Activated B cell treated with CpG ODN at 0.5 μM for 24 hours (primary cell): ENCODE data around the gene ADGRF1. TPM values are rescaled to one million over a fixed set of nuclear protein-coding genes. Genes with fewer than 3 reads are reported as not detected.

Source experiments
- ATAC-seq: fragments of 200-7000 bp; cut with Tn5 transposase; one replicate; pipeline ENCODE4 v1.10.0; 2021; ENCODE audit warnings: low read depth, mild to moderate bottlenecking, moderate library complexity
- CTCF ChIA-PET: fragments of 350-600 bp; sonication (Branson Sonifier 250); formaldehyde crosslinking; loops from one replicate; lab custom pipeline; 2021; ENCODE audit warnings: antibody characterized with exemption; lab: Charles Lee
- POLR2A ChIA-PET: fragments of 350-600 bp; sonication (Branson Sonifier 250); formaldehyde crosslinking; loops from one replicate; lab custom pipeline; 2021; ENCODE audit warnings: antibody characterized with exemption; lab: Charles Lee
- DNase-seq: peaks from one replicate; pipeline ENCODE4 v3.0.0; 2022
- H3K27ac Mint-ChIP-seq: one replicate; pipeline ENCODE4 v1.8.0; 2020; ENCODE audit warnings: mixed read lengths
- H3K27me3 Mint-ChIP-seq: one replicate; pipeline ENCODE4 v1.8.0; 2021; ENCODE audit warnings: mixed read lengths
- H3K36me3 Mint-ChIP-seq: one replicate; pipeline ENCODE4 v1.8.0; 2021; ENCODE audit warnings: low read depth, mixed read lengths
- H3K4me1 Mint-ChIP-seq: one replicate; pipeline ENCODE4 v1.8.0; 2021; ENCODE audit warnings: mixed read lengths
- H3K4me3 Mint-ChIP-seq: one replicate; pipeline ENCODE4 v1.8.0; 2020; ENCODE audit warnings: mild to moderate bottlenecking, mixed read lengths
- H3K9me3 Mint-ChIP-seq: one replicate; pipeline ENCODE4 v1.8.0; 2020; ENCODE audit warnings: mixed read lengths
- CTCF ChIP-seq: fragments of 200-600 bp; IDR thresholded peaks from one replicate; pipeline ENCODE4 v1.8.0; 2022; ENCODE audit warnings: antibody characterized with exemption, mild to moderate bottlenecking
- intact Hi-C: fragments of 100-400 bp; cut with micrococcal nuclease; formaldehyde crosslinking; loops from one replicate; pipeline ENCODE4 v1.15.1; 2024
- total RNA-seq: library from RNA; stranded (reverse); gene quantifications from 2 replicates; pipeline ENCODE4 v1.2.3, GENCODE V29; 2022

ADGRF1 gene
- total RNA-seq, 1 donor from 2014 or later, result not detected

- Mint-ChIP-seq H3K9me3 (no peaks in the 10 kb centered on the region), H3K27me3 (no peaks in the 10 kb centered on the region), H3K27ac (no peak overlapping the region), H3K4me3 (no peak overlapping the region), H3K36me3 (no peaks in the 10 kb centered on the region), H3K4me1 (no peaks in the 10 kb centered on the region)
- ATAC-seq, result no peak
- no peak for DNase-seq
- intact Hi-C loops, result no loop called here
- TF ChIP-seq CTCF, result no peak
- CTCF ChIA-PET, result interaction anchor here (0.9 kb wide), 1 partner anchor 20 kb away, joined by 3 read pairs; no protein-coding TSS in a partner anchor
- POLR2A ChIA-PET, result no interaction called here
Measured at GRCh38 chr6:47041741-47042140, 391 bp downstream of the ADGRF1 start.

- H3K4me1 Mint-ChIP-seq, result no peaks in the 10 kb centered on the region
- ChIA-PET POLR2A (no interaction called here), CTCF (no interaction called here)
- H3K4me3 Mint-ChIP-seq, result no peak overlapping the region
- TF ChIP-seq CTCF, result no peak
- H3K36me3 Mint-ChIP-seq, result no peaks in the 10 kb centered on the region
- ATAC-seq (no peak), DNase-seq (no peak)
- no peaks in the 10 kb centered on the region for H3K9me3 Mint-ChIP-seq
- intact Hi-C loops, result no loop called here
- H3K27ac Mint-ChIP-seq, result no peak overlapping the region
- peaks cover 7% of the 10 kb centered on the region for H3K27me3 Mint-ChIP-seq
Measured at GRCh38 chr6:47034926-47035325, 7.2 kb downstream of the ADGRF1 start.

DNA sequence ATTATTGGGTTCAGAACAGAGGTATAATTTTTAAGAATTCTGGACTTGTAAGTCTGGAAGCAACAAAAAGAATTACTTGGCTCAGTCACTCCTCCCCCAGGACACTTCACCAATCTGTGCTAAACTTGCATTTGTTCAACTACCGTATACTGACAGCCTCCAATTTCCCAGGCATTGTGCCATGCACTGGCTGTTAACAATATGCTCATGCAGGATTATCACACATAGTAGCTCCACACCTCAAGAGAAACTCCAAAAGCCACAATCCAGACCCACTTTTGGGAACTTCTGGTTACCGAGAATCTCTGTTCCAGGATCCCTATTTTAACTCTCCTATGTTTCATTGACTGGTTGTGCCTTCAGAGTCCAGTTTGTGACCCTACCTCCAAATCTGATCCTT is 7.7 kb downstream of the ADGRF1 start:
- no peak for TF ChIP-seq CTCF
- Mint-ChIP-seq H3K27ac (no peak overlapping the region), H3K36me3 (no peaks in the 10 kb centered on the region), H3K4me3 (no peak overlapping the region), H3K27me3 (peaks cover 7% of the 10 kb centered on the region), H3K4me1 (no peaks in the 10 kb centered on the region), H3K9me3 (no peaks in the 10 kb centered on the region)
- DNase-seq, result no peak
- ChIA-PET CTCF (no interaction called here), POLR2A (no interaction called here)
- intact Hi-C loops, result no loop called here
- ATAC-seq, result no peak

- Mint-ChIP-seq H3K27ac (no peak overlapping the region), H3K27me3 (peaks cover 7% of the 10 kb centered on the region), H3K4me3 (no peak overlapping the region), H3K36me3 (no peaks in the 10 kb centered on the region), H3K9me3 (no peaks in the 10 kb centered on the region), H3K4me1 (no peaks in the 10 kb centered on the region)
- ChIA-PET POLR2A (no interaction called here), CTCF (no interaction called here)
- ATAC-seq (no peak), DNase-seq (no peak)
- intact Hi-C loops, result no loop called here
- TF ChIP-seq CTCF, result no peak
Measured at GRCh38 chr6:47032974-47033765, 9.0 kb downstream of the ADGRF1 start.

- no peaks in the 10 kb centered on the region for H3K4me1 Mint-ChIP-seq
- no peak for TF ChIP-seq CTCF
- no peak overlapping the region for H3K27ac Mint-ChIP-seq
- ChIA-PET CTCF (interaction anchor here (1.3 kb wide), 1 partner anchor 15 kb away, joined by 3 read pairs; no protein-coding TSS in a partner anchor), POLR2A (no interaction called here)
- H3K27me3 Mint-ChIP-seq, result peaks cover 7% of the 10 kb centered on the region
- no peak overlapping the region for H3K4me3 Mint-ChIP-seq
- intact Hi-C loops, result no loop called here
- no peak for DNase-seq
- no peak for ATAC-seq
- H3K36me3 Mint-ChIP-seq, result no peaks in the 10 kb centered on the region
- H3K9me3 Mint-ChIP-seq, result no peaks in the 10 kb centered on the region
Measured at GRCh38 chr6:47031656-47032055, 10.5 kb downstream of the ADGRF1 start.
